IPS-18a (cell line): ENCODE measurements around the gene RMND5A.

Experiments
- H3K27ac ChIP-seq: one replicate; pipeline ENCODE4 v1.5.1; 2013; ENCODE audit warnings: low read length
- H3K27me3 ChIP-seq: one replicate; pipeline ENCODE4 v1.6.1; 2013; ENCODE audit warnings: mild to moderate bottlenecking, low read length; ENCODE audit not compliant: control insufficient read depth, insufficient read depth
- H3K36me3 ChIP-seq: one replicate; pipeline ENCODE4 v1.6.1; 2013; ENCODE audit warnings: low read depth, low read length; ENCODE audit not compliant: control insufficient read depth
- H3K4me1 ChIP-seq: one replicate; pipeline ENCODE4 v1.6.1; 2013; ENCODE audit warnings: low read depth, low read length; ENCODE audit not compliant: control insufficient read depth
- H3K4me3 ChIP-seq: one replicate; pipeline ENCODE4 v1.5.1; 2013; ENCODE audit warnings: low read length
- H3K9ac ChIP-seq: one replicate; pipeline ENCODE4 v1.6.1; 2013; ENCODE audit warnings: mild to moderate bottlenecking, low read length, moderate library complexity
- H3K9me3 ChIP-seq: one replicate; pipeline ENCODE4 v1.6.1; 2013; ENCODE audit warnings: low read depth, low read length; ENCODE audit not compliant: control insufficient read depth

RMND5A gene

GRCh38 chr2:86770816-86771301 lies 50.8 kb downstream of the RMND5A start:
- Histone ChIP-seq H3K27me3 (no peaks in the 10 kb centered on the region), H3K36me3 (peaks cover 48% of the 10 kb centered on the region), H3K9me3 (no peaks in the 10 kb centered on the region), H3K27ac (no peak overlapping the region), H3K4me3 (no peak overlapping the region), H3K4me1 (peaks cover 11% of the 10 kb centered on the region), H3K9ac (no peak overlapping the region)

DNA sequence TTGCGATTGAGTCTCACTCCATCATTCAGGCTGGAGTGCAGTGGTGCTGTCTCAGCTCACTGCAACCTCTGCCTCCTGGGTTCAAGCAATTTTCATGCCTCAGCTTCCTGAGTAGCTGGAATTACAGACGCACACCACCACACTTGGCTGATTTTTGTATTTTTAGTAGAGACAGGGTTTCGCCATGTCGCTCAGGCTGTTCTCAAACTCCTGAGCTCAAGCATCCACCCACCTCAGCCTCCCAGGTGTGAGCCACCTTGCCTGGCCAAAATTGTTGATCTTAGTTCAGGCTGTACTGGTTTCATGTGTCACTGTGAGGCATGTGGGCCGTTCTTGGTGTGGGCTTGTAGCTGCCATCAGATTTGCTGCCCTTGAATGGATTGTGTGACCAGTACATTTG lies 52.5 kb downstream of the RMND5A start:
- H3K36me3 ChIP-seq = peaks cover 42% of the 10 kb centered on the region
- no peak overlapping the region for H3K4me3 ChIP-seq
- H3K4me1 ChIP-seq = peaks cover 11% of the 10 kb centered on the region
- no peaks in the 10 kb centered on the region for H3K9me3 ChIP-seq
- no peak overlapping the region for H3K9ac ChIP-seq
- no peaks in the 10 kb centered on the region for H3K27me3 ChIP-seq
- H3K27ac ChIP-seq = no peak overlapping the region

DNA sequence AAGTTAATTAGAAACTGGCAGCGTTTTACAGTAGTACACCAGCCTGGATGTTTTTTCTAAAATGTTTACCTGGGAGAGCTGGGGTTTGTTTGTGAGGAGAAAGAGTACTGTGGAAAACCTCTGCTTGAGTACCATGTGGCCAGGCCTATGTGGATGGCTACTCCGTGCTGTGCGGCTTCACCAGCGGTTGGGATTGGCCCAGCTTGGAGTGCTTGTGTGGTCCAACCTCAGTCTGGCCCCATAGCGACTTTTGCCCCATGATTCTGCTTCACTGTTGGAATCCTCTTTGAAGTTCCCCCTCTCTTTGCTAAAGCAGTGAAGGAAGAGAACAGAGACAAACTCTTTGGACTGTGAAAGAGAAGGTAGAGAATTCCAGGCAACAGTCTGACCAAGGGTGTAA lies 54.8 kb downstream of the RMND5A start:
- Histone ChIP-seq H3K27me3 (no peaks in the 10 kb centered on the region), H3K9ac (no peak overlapping the region), H3K9me3 (no peaks in the 10 kb centered on the region), H3K4me1 (peaks cover 11% of the 10 kb centered on the region), H3K36me3 (peaks cover 30% of the 10 kb centered on the region), H3K27ac (no peak overlapping the region), H3K4me3 (no peak overlapping the region)

DNA sequence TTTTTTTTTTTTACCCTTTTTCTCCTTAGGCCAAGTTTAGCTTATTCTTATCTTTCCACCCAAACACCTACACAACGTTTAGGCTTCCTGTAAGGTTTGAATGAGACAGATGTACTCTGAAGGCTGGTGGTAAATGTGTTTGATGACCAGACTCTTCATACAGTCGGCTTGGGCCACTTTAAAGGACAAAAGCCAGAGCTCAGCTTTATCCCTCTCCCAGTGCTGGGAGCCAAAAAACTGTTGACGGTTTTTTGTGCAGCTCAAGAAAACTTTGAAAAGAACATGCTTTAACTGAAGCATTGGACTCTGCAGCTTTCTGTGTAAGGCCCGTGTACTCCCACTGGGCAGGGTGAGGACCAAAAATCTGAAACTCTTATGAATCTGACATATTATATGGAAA lies 55.2 kb downstream of the RMND5A start:
- no peaks in the 10 kb centered on the region for H3K27me3 ChIP-seq
- H3K4me3 ChIP-seq = no peak overlapping the region
- H3K9me3 ChIP-seq = no peaks in the 10 kb centered on the region
- H3K36me3 ChIP-seq = peaks cover 27% of the 10 kb centered on the region
- H3K9ac ChIP-seq = no peak overlapping the region
- H3K4me1 ChIP-seq = peaks cover 11% of the 10 kb centered on the region
- no peak overlapping the region for H3K27ac ChIP-seq

GRCh38 chr2:86776532-86776931 lies 56.4 kb downstream of the RMND5A start:
- no peak overlapping the region for H3K4me3 ChIP-seq
- no peaks in the 10 kb centered on the region for H3K9me3 ChIP-seq
- no peak overlapping the region for H3K9ac ChIP-seq
- H3K27me3 ChIP-seq = no peaks in the 10 kb centered on the region
- H3K4me1 ChIP-seq = peaks cover 11% of the 10 kb centered on the region
- H3K27ac ChIP-seq = no peak overlapping the region
- H3K36me3 ChIP-seq = peaks cover 16% of the 10 kb centered on the region

- peaks cover 5% of the 10 kb centered on the region for H3K36me3 ChIP-seq
- peaks cover 7% of the 10 kb centered on the region for H3K4me1 ChIP-seq
- H3K27ac ChIP-seq = no peak overlapping the region
- no peaks in the 10 kb centered on the region for H3K27me3 ChIP-seq
- no peaks in the 10 kb centered on the region for H3K9me3 ChIP-seq
- no peak overlapping the region for H3K4me3 ChIP-seq
- no peak overlapping the region for H3K9ac ChIP-seq
Observed at GRCh38 chr2:86778957-86779356, 58.9 kb downstream of the RMND5A start.

GRCh38 chr2:86779971-86780370 lies 59.9 kb downstream of the RMND5A start:
- no peaks in the 10 kb centered on the region for H3K36me3 ChIP-seq
- H3K27ac ChIP-seq = no peak overlapping the region
- H3K27me3 ChIP-seq = no peaks in the 10 kb centered on the region
- H3K4me3 ChIP-seq = no peak overlapping the region
- no peak overlapping the region for H3K9ac ChIP-seq
- no peaks in the 10 kb centered on the region for H3K4me1 ChIP-seq
- H3K9me3 ChIP-seq = no peaks in the 10 kb centered on the region

DNA sequence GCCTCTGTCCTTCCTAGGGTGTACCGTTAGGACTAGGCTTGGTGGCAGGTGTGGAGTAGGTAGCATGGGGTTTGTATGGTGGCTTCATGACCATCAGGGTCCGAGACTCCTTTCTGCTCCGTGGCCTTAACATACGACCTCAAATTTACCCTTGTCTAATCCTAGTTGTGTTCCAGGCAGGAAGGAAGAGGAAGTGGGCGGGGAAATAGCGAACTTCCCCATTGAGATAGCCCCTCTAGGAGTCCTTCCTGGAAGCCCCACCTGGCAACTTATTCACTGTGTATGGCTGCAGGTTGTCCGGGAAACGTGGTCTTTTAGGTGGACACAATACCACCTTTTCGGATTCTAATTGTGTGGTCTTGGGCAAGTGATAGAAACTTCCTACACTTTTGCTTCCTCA lies 61.3 kb downstream of the RMND5A start:
- Histone ChIP-seq H3K27ac (no peak overlapping the region), H3K4me3 (no peak overlapping the region), H3K9me3 (no peaks in the 10 kb centered on the region), H3K36me3 (no peaks in the 10 kb centered on the region), H3K27me3 (no peaks in the 10 kb centered on the region), H3K4me1 (no peaks in the 10 kb centered on the region), H3K9ac (no peak overlapping the region)

- Histone ChIP-seq H3K9ac (no peak overlapping the region), H3K4me1 (no peaks in the 10 kb centered on the region), H3K27me3 (no peaks in the 10 kb centered on the region)
Observed at GRCh38 chr2:86782748-86783147, 62.7 kb downstream of the RMND5A start.

GRCh38 chr2:86783615-86784339 lies 63.7 kb downstream of the RMND5A start:
- Histone ChIP-seq H3K27me3 (peaks cover 6% of the 10 kb centered on the region), H3K27ac (no peak overlapping the region), H3K36me3 (no peaks in the 10 kb centered on the region), H3K9ac (no peak overlapping the region), H3K9me3 (no peaks in the 10 kb centered on the region), H3K4me3 (no peak overlapping the region), H3K4me1 (no peaks in the 10 kb centered on the region)

More at GRCh38 chr2:86782748-86783147, 62.7 kb downstream of the RMND5A start:
- Histone ChIP-seq H3K36me3 (no peaks in the 10 kb centered on the region), H3K27ac (no peak overlapping the region), H3K4me3 (no peak overlapping the region), H3K9me3 (no peaks in the 10 kb centered on the region)

GRCh38 chr2:86785456-86785855 lies 65.4 kb downstream of the RMND5A start:
- H3K9me3 ChIP-seq = no peaks in the 10 kb centered on the region
- H3K27ac ChIP-seq = no peak overlapping the region
- no peak overlapping the region for H3K9ac ChIP-seq
- peaks cover 23% of the 10 kb centered on the region for H3K27me3 ChIP-seq
- H3K4me1 ChIP-seq = no peaks in the 10 kb centered on the region
- no peaks in the 10 kb centered on the region for H3K36me3 ChIP-seq
- no peak overlapping the region for H3K4me3 ChIP-seq

- Histone ChIP-seq H3K4me1 (no peaks in the 10 kb centered on the region), H3K27me3 (peaks cover 28% of the 10 kb centered on the region)
Observed at GRCh38 chr2:86786001-86786536, 66.0 kb downstream of the RMND5A start.

More at GRCh38 chr2:86786001-86786536, 66.0 kb downstream of the RMND5A start:
- no peak overlapping the region for H3K4me3 ChIP-seq
- H3K9ac ChIP-seq = no peak overlapping the region
- H3K27ac ChIP-seq = no peak overlapping the region
- no peaks in the 10 kb centered on the region for H3K36me3 ChIP-seq
- no peaks in the 10 kb centered on the region for H3K9me3 ChIP-seq
